ENCODE data around the gene ZC3H4.

Gene ZC3H4

DNA sequence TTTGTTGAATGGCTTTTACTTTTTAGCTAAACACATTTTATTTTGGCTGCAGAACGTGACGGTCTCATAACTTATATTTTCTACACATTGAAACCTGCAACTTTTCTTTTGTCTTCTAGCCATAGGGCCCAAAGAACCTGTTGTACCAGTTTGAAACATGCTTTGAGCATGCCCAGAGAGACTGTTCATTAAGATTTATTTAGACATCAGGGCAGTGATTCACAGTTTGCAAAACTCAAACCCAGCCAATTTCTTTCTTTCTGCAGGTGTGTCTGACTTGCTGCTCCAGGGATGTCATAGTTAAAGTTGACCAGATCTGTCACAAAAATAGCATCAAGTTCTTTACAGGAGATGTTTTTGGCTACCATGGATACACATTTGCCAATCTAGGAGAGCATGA, 39.1 kb upstream of the ZC3H4 start:
- Histone ChIP-seq H3K27me3 (ENCODE audit: insufficient read depth, low read length) (no peaks in the 10 kb centered on the region), H4K91ac (ENCODE audit: low read depth, low read length) (no peak overlapping the region), H3K36me3 (ENCODE audit: control insufficient read depth in 1 of 2, insufficient read depth in 2 of 2, low read length in 2 of 2) (peaks cover 30% of the 10 kb centered on the region in 2 experiments), H3K18ac (ENCODE audit: low read length) (no peak overlapping the region), H3K9me3 (ENCODE audit: insufficient read depth, low read depth, low read length) (no peaks in the 10 kb centered on the region), H3K27ac (ENCODE audit: low read depth, low read length) (peak overlapping the region; percentile 46), H3K4me2 (ENCODE audit: low read length) (no peak overlapping the region), H3K4me3 (ENCODE audit: low read depth, low read length) (no peak overlapping the region), H3K4ac (ENCODE audit: low read depth, low read length) (no peak overlapping the region), H3K4me1 (ENCODE audit: control insufficient read depth in 1 of 2, insufficient read depth in 2 of 2, low read length in 2 of 2) (peaks cover 12 to 21% of the 10 kb centered on the region in 2 experiments), H2BK120ac (ENCODE audit: insufficient read depth, low read length, poor library complexity) (no peak overlapping the region), H3K79me1 (ENCODE audit: low read length) (peaks cover 16% of the 10 kb centered on the region), H2AFZ (ENCODE audit: insufficient read depth, low read length, poor library complexity) (no peak overlapping the region), H4K12ac (ENCODE audit: low read depth, low read length) (no peak overlapping the region), H4K8ac (ENCODE audit: low read depth, low read length) (no peak overlapping the region), H2AK5ac (ENCODE audit: low read length) (no peak overlapping the region), H2BK12ac (ENCODE audit: low read length) (no peak overlapping the region), H3K79me2 (ENCODE audit: control insufficient read depth, insufficient read depth, low read length, poor library complexity) (peaks cover 2% of the 10 kb centered on the region), H3K9ac (ENCODE audit: low read length) (no peak overlapping the region), H2BK5ac (ENCODE audit: low read depth, low read length, poor library complexity) (no peak overlapping the region), H3K14ac (ENCODE audit: low read length) (no peak overlapping the region), H3K23ac (ENCODE audit: low read length) (no peak overlapping the region)
- no CpG with 5 or more reads among the region's 2 CpGs for WGBS (ENCODE audit: extremely low coverage, insufficient coverage, insufficient read length)
- peak; percentile 68 to 94 for DNase-seq

DNA sequence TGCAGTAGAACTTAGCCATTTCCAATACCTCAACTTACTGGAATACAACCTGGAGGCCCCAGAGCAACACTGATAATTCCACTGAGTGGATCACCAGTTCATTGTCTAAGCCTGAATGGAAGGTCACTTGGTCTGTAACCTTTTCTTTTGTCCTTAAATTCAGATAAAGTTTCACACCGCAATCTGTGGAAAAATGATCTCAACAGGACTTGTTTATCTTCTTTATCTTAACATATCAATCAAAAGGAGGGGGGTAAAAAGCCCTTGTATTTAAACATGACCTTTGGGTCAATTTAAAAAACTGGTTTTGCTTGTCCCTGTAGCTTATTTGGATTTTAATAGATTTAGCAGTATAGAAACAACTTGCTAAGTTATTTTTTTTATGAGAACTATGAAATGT, 38.6 kb upstream of the ZC3H4 start:
- H3K4ac ChIP-seq (ENCODE audit: low read depth, low read length), result no peak overlapping the region
- WGBS (ENCODE audit: extremely low coverage, insufficient coverage, insufficient read length), result no CpG with 5 or more reads among the region's 1 CpG
- H3K14ac ChIP-seq (ENCODE audit: low read length), result no peak overlapping the region

DNA sequence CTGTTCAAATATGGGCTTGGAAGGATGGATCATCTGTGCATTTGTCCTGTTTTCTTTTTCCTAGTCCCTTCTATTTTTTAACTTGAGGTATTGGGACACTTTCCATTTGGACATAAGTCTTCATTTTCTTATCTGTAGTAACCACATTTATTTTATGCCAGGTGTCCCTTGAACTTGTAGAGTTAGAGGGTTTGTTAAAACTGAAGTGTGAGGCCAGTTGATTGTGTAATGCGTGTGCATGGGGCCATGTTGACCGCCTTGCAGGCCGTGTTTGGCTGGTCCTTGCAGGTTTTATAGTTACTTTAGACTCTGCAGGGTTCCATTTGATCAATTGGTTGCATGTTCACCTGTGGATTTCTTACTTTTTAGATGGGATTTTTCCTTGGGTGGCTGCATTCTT, 38.1 kb upstream of the ZC3H4 start:
- H3K27me3 ChIP-seq (ENCODE audit: insufficient read depth, low read length), result no peaks in the 10 kb centered on the region
- DNase-seq, result no peak
- H3K4ac ChIP-seq (ENCODE audit: low read depth, low read length), result no peak overlapping the region
- no peaks in the 10 kb centered on the region for H3K9me3 ChIP-seq (ENCODE audit: insufficient read depth, low read depth, low read length)
- H3K27ac ChIP-seq (ENCODE audit: low read depth, low read length), result peak overlapping the region; percentile 37
- H3K36me3 ChIP-seq (ENCODE audit: control insufficient read depth in 1 of 2, insufficient read depth in 2 of 2, low read length in 2 of 2), result peaks cover 31 to 37% of the 10 kb centered on the region in 2 experiments
- no peak overlapping the region for H3K4me2 ChIP-seq (ENCODE audit: low read length)
- H2BK120ac ChIP-seq (ENCODE audit: insufficient read depth, low read length, poor library complexity), result no peak overlapping the region
- H3K79me1 ChIP-seq (ENCODE audit: low read length), result peaks cover 8% of the 10 kb centered on the region
- H3K4me3 ChIP-seq (ENCODE audit: low read depth, low read length), result no peak overlapping the region
- H2AK5ac ChIP-seq (ENCODE audit: low read length), result no peak overlapping the region
- H3K14ac ChIP-seq (ENCODE audit: low read length), result no peak overlapping the region
- peak overlapping the region; percentile 21 for H2BK5ac ChIP-seq (ENCODE audit: low read depth, low read length, poor library complexity)
- H4K8ac ChIP-seq (ENCODE audit: low read depth, low read length), result no peak overlapping the region
- H2BK12ac ChIP-seq (ENCODE audit: low read length), result no peak overlapping the region
- H3K4me1 ChIP-seq (ENCODE audit: control insufficient read depth in 1 of 2, insufficient read depth in 2 of 2, low read length in 2 of 2), result peaks cover 8 to 12% of the 10 kb centered on the region in 2 experiments
- H3K23ac ChIP-seq (ENCODE audit: low read length), result no peak overlapping the region
- H4K91ac ChIP-seq (ENCODE audit: low read depth, low read length), result no peak overlapping the region
- no peak overlapping the region for H4K12ac ChIP-seq (ENCODE audit: low read depth, low read length)
- no peak overlapping the region for H3K9ac ChIP-seq (ENCODE audit: low read length)
- no CpG with 5 or more reads among the region's 3 CpGs for WGBS (ENCODE audit: extremely low coverage, insufficient coverage, insufficient read length)
- H2AFZ ChIP-seq (ENCODE audit: insufficient read depth, low read length, poor library complexity), result no peak overlapping the region
- H3K18ac ChIP-seq (ENCODE audit: low read length), result no peak overlapping the region
- H3K79me2 ChIP-seq (ENCODE audit: control insufficient read depth, insufficient read depth, low read length, poor library complexity), result no peaks in the 10 kb centered on the region

More for the DNA sequence above, 38.6 kb upstream of the ZC3H4 start:
- peaks cover 30 to 31% of the 10 kb centered on the region in 2 experiments for H3K36me3 ChIP-seq (ENCODE audit: control insufficient read depth in 1 of 2, insufficient read depth in 2 of 2, low read length in 2 of 2)
- H4K8ac ChIP-seq (ENCODE audit: low read depth, low read length), result no peak overlapping the region
- no peak overlapping the region for H3K23ac ChIP-seq (ENCODE audit: low read length)
- H4K91ac ChIP-seq (ENCODE audit: low read depth, low read length), result no peak overlapping the region
- DNase-seq, result no peak
- H3K27ac ChIP-seq (ENCODE audit: low read depth, low read length), result peak overlapping the region; percentile 37
- H3K4me2 ChIP-seq (ENCODE audit: low read length), result peak overlapping the region; percentile 45
- no peak overlapping the region for H2BK120ac ChIP-seq (ENCODE audit: insufficient read depth, low read length, poor library complexity)
- no peaks in the 10 kb centered on the region for H3K9me3 ChIP-seq (ENCODE audit: insufficient read depth, low read depth, low read length)
- peak overlapping the region; percentile 19 for H2BK5ac ChIP-seq (ENCODE audit: low read depth, low read length, poor library complexity)
- H3K27me3 ChIP-seq (ENCODE audit: insufficient read depth, low read length), result no peaks in the 10 kb centered on the region
- peaks cover 13% of the 10 kb centered on the region for H3K79me1 ChIP-seq (ENCODE audit: low read length)
- H2BK12ac ChIP-seq (ENCODE audit: low read length), result no peak overlapping the region
- no peak overlapping the region for H3K18ac ChIP-seq (ENCODE audit: low read length)
- no peak overlapping the region for H4K12ac ChIP-seq (ENCODE audit: low read depth, low read length)
- no peaks in the 10 kb centered on the region for H3K79me2 ChIP-seq (ENCODE audit: control insufficient read depth, insufficient read depth, low read length, poor library complexity)
- no peak overlapping the region for H3K4me3 ChIP-seq (ENCODE audit: low read depth, low read length)
- no peak overlapping the region for H3K9ac ChIP-seq (ENCODE audit: low read length)
- peaks cover 9 to 17% of the 10 kb centered on the region in 2 experiments for H3K4me1 ChIP-seq (ENCODE audit: control insufficient read depth in 1 of 2, insufficient read depth in 2 of 2, low read length in 2 of 2)
- no peak overlapping the region for H2AK5ac ChIP-seq (ENCODE audit: low read length)
- no peak overlapping the region for H2AFZ ChIP-seq (ENCODE audit: insufficient read depth, low read length, poor library complexity)

DNA sequence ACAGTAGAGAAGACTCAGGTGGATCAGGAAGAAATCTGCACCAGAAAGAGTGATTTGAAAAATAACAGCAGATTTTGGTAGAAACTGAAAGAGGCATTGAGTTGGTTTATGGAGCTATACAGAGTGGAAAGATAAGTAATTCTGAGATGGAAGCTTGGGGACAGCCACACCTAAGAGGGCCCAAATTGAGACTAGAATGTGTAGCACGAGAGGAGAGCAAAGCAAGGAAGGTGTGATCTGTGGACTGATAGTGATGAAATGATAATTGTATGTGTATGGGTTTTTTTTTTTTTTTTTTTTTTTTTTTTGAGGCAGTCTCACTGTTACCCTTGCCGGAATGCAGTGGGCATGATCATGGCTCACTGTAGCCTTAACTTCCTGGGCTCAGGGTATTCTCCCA, 33.3 kb upstream of the ZC3H4 start:
- Histone ChIP-seq H3K4me3 (ENCODE audit: low read depth, low read length) (no peak overlapping the region), H3K4ac (ENCODE audit: low read depth, low read length) (no peak overlapping the region), H3K4me1 (ENCODE audit: control insufficient read depth in 1 of 2, insufficient read depth in 2 of 2, low read length in 2 of 2) (peaks cover 2 to 4% of the 10 kb centered on the region in 2 experiments), H2BK5ac (ENCODE audit: low read depth, low read length, poor library complexity) (no peak overlapping the region), H3K23ac (ENCODE audit: low read length) (no peak overlapping the region), H3K27me3 (ENCODE audit: insufficient read depth, low read length) (no peaks in the 10 kb centered on the region), H2AK5ac (ENCODE audit: low read length) (no peak overlapping the region), H4K8ac (ENCODE audit: low read depth, low read length) (no peak overlapping the region), H3K4me2 (ENCODE audit: low read length) (no peak overlapping the region), H3K9ac (ENCODE audit: low read length) (no peak overlapping the region), H3K79me1 (ENCODE audit: low read length) (peaks cover 2% of the 10 kb centered on the region), H2BK12ac (ENCODE audit: low read length) (no peak overlapping the region), H4K91ac (ENCODE audit: low read depth, low read length) (no peak overlapping the region), H3K18ac (ENCODE audit: low read length) (no peak overlapping the region), H2BK120ac (ENCODE audit: insufficient read depth, low read length, poor library complexity) (no peak overlapping the region), H3K79me2 (ENCODE audit: control insufficient read depth, insufficient read depth, low read length, poor library complexity) (no peaks in the 10 kb centered on the region), H3K14ac (ENCODE audit: low read length) (no peak overlapping the region), H3K36me3 (ENCODE audit: control insufficient read depth in 1 of 2, insufficient read depth in 2 of 2, low read length in 2 of 2) (peaks cover 40 to 59% of the 10 kb centered on the region in 2 experiments), H2AFZ (ENCODE audit: insufficient read depth, low read length, poor library complexity) (no peak overlapping the region), H3K27ac (ENCODE audit: low read depth, low read length) (no peak overlapping the region), H3K9me3 (ENCODE audit: insufficient read depth, low read depth, low read length) (no peaks in the 10 kb centered on the region), H4K12ac (ENCODE audit: low read depth, low read length) (no peak overlapping the region)
- WGBS (ENCODE audit: extremely low coverage, insufficient coverage, insufficient read length), result no CpG with 5 or more reads among the region's 2 CpGs
- no peak for DNase-seq

Data from trophoblast cell (in vitro differentiated cells and primary cell).